BLaER1 treated with 17β-estradiol and CSF1 and Interleukin-3, amounts not matched to agents 10 nM and 100 nM (cell line): ENCODE data around the gene TMEM129.
A peak's percentile ranks its signal among the peaks of the same experiment; 100 is the strongest.

ENCODE experiments used
- H3K27ac ChIP-seq, 11 experiments: shearing (Covaris generic); formaldehyde crosslinking; 2 replicates each; pipeline ENCODE4 v1.8.1; 2022
- H3K27me3 ChIP-seq, 11 experiments: shearing (Covaris generic); formaldehyde crosslinking; 2 replicates each; pipeline ENCODE4 v1.8.1; 2022
- H3K36me3 ChIP-seq, 11 experiments: shearing (Covaris generic); formaldehyde crosslinking; 2 replicates each; pipeline ENCODE4 v1.8.1; 2022
- H3K4me1 ChIP-seq, 10 experiments: shearing (Covaris generic); formaldehyde crosslinking; 2 replicates each; pipeline ENCODE4 v1.8.1; 2022
- H3K4me2 ChIP-seq, 11 experiments: shearing (Covaris generic); formaldehyde crosslinking; 2 replicates each; pipeline ENCODE4 v1.8.1; 2022
- H3K4me3 ChIP-seq, 10 experiments: shearing (Covaris generic); formaldehyde crosslinking; 2 replicates each; pipeline ENCODE4 v1.8.1; 2022
- H3K9ac ChIP-seq, 11 experiments: shearing (Covaris generic); formaldehyde crosslinking; 2 replicates each; pipeline ENCODE4 v1.8.1; 2022
- H3K9me3 ChIP-seq, 11 experiments: shearing (Covaris generic); formaldehyde crosslinking; replicated peaks in 1 of 11; 2 replicates each; pipeline ENCODE4 v1.8.1; 2022
- H4K20me1 ChIP-seq, 11 experiments: shearing (Covaris generic); formaldehyde crosslinking; 2 replicates each; pipeline ENCODE4 v1.8.1; 2022
- Cebpa-rat ChIP-seq, 11 experiments: shearing (Covaris generic); IDR thresholded peaks; 2 replicates each; pipeline ENCODE4 v1.8.1; 2022

TMEM129 gene

GRCh38 chr4:1691737-1692373 is 29.3 kb downstream of the TMEM129 start:
- Histone ChIP-seq H3K4me3 (no peak overlapping the region), H3K9ac (no peak overlapping the region; a peak in 1 of 22 replicates), H3K4me1 (peaks cover 0 to 8% (median 0%) of the 10 kb centered on the region in 10 experiments; a peak in 3 of 20 replicates), H3K36me3 (peaks cover 68 to 86% (median 74%) of the 10 kb centered on the region in 11 experiments), H3K27me3 (no peaks in the 10 kb centered on the region), H3K4me2 (no peak overlapping the region), H4K20me1 (peaks cover 0 to 65% (median 47%) of the 10 kb centered on the region in 11 experiments; a peak in 19 of 22 replicates), H3K9me3 (no peaks in the 10 kb centered on the region), H3K27ac (no peak overlapping the region)
- TF ChIP-seq Cebpa-rat (IDR thresholded peaks at IDR 0.05) = no peak

GRCh38 chr4:1690698-1691097 is 30.4 kb downstream of the TMEM129 start:
- Histone ChIP-seq H3K27ac (no peak overlapping the region), H4K20me1 (peaks cover 0 to 60% (median 39%) of the 10 kb centered on the region in 11 experiments; a peak in 19 of 22 replicates), H3K9me3 (no peaks in the 10 kb centered on the region), H3K4me1 (peaks cover 0 to 3% (median 0%) of the 10 kb centered on the region in 10 experiments; a peak in 2 of 20 replicates), H3K27me3 (no peaks in the 10 kb centered on the region), H3K9ac (no peak overlapping the region), H3K36me3 (peaks cover 56 to 75% (median 63%) of the 10 kb centered on the region in 11 experiments), H3K4me3 (no peak overlapping the region), H3K4me2 (no peak overlapping the region)
- TF ChIP-seq Cebpa-rat (IDR thresholded peaks at IDR 0.05) = no peak

- H3K27me3 ChIP-seq = peaks cover 0 to 19% (median 15%) of the 10 kb centered on the region in 11 experiments; a peak in 13 of 22 replicates
- peak overlapping the region in 1 of 11 experiments; percentile 12; a peak in 1 of 22 replicates for H3K9ac ChIP-seq
- H4K20me1 ChIP-seq = peaks cover 0 to 25% (median 6%) of the 10 kb centered on the region in 11 experiments; a peak in 8 of 22 replicates
- peaks cover 16 to 33% (median 22%) of the 10 kb centered on the region in 11 experiments for H3K36me3 ChIP-seq
- no peak overlapping the region for H3K27ac ChIP-seq
- no peaks in the 10 kb centered on the region for H3K9me3 ChIP-seq
- no peak overlapping the region for H3K4me2 ChIP-seq
- H3K4me1 ChIP-seq = peaks cover 0 to 30% (median 20%) of the 10 kb centered on the region in 10 experiments; a peak in 18 of 20 replicates
- TF ChIP-seq Cebpa-rat (IDR thresholded peaks at IDR 0.05) = no peak
- no peak overlapping the region for H3K4me3 ChIP-seq
Observed at GRCh38 chr4:1686440-1687036, 34.6 kb downstream of the TMEM129 start.

- peaks cover 0 to 15% (median under 1%) of the 10 kb centered on the region in 11 experiments; a peak in 4 of 22 replicates for H4K20me1 ChIP-seq
- peaks cover 0 to 19% (median 15%) of the 10 kb centered on the region in 11 experiments; a peak in 13 of 22 replicates for H3K27me3 ChIP-seq
- H3K4me3 ChIP-seq = no peak overlapping the region
- no peak for TF ChIP-seq Cebpa-rat (IDR thresholded peaks at IDR 0.05)
- no peaks in the 10 kb centered on the region for H3K9me3 ChIP-seq
- H3K4me2 ChIP-seq = peak overlapping the region in 2 of 11 experiments; percentile 50 to 63; a peak in 4 of 22 replicates
- 0 out of 22 replicates have a peak overlapping the region, but pooled peaks of 1 of the 11 experiments have one; percentile 9 for H3K9ac ChIP-seq
- peaks cover 5 to 23% (median 11%) of the 10 kb centered on the region in 11 experiments for H3K36me3 ChIP-seq
- no peak overlapping the region for H3K27ac ChIP-seq
- H3K4me1 ChIP-seq = peaks cover 0 to 30% (median 20%) of the 10 kb centered on the region in 10 experiments; a peak in 18 of 20 replicates
Observed at GRCh38 chr4:1685235-1686150, 35.6 kb downstream of the TMEM129 start.

DNA sequence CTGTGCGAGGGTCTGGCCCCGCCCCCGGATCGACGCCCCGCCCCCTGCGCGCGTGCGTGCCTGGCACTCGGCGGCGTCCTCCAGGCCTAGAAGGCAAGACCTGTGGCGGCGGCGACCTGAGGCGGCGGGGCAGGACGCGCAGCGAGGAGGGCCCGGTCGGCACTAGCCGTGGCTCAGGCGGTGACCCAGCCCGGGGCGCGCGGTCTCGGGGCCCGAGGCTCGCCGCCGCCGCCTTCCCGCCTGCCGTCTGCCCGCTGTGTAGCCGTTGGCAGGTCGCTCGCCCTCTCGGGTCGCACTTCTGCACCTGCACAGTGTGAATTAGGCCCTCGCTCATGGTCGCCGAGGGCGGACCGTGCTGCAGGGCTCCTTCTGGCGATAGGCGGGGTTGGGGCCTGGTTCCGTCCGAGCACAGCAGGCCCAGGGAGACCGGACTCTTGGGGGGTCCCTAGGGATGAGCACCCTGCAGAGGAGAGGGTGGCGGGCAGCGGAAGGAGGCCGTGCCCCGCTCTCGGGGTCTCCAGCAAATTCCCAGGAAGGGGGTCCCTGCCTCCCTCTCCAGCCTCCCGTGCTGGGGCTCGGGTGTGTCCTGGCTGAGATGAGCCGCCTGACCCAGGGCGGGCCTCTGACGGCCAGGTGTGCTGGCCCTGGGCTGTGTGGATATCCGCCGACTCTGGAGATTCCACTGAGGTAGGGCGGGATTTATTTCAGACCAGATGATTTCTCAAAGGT is 36.5 kb downstream of the TMEM129 start:
- no peak for TF ChIP-seq Cebpa-rat (IDR thresholded peaks at IDR 0.05)
- H3K9ac ChIP-seq = peak overlapping the region in 9 of 11 experiments; percentile 24 to 83 (median 41); a peak in 10 of 22 replicates
- H3K9me3 ChIP-seq = no peaks in the 10 kb centered on the region
- H4K20me1 ChIP-seq = peaks cover 0 to 12% (median 0%) of the 10 kb centered on the region in 11 experiments; a peak in 3 of 22 replicates
- H3K27me3 ChIP-seq = peaks cover 0 to 19% (median 15%) of the 10 kb centered on the region in 11 experiments; a peak in 13 of 22 replicates
- H3K4me3 ChIP-seq = peak overlapping the region; percentile 36 to 73 (median 67); a peak in 17 of 20 replicates
- H3K4me1 ChIP-seq = peaks cover 0 to 30% (median 20%) of the 10 kb centered on the region in 10 experiments; a peak in 18 of 20 replicates
- peak overlapping the region in 7 of 11 experiments; percentile 18 to 77 (median 41); a peak in 9 of 22 replicates for H3K27ac ChIP-seq
- peaks cover 0 to 15% (median 3%) of the 10 kb centered on the region in 11 experiments; a peak in 9 of 22 replicates for H3K36me3 ChIP-seq
- peak overlapping the region; percentile 47 to 97 (median 68); a peak in 21 of 22 replicates for H3K4me2 ChIP-seq

- H3K4me3 ChIP-seq = peak within 1 kb of the TSS; percentile 62 to 73 (median 68)
- H3K4me2 ChIP-seq = peak within 1 kb of the TSS; percentile 87 to 99 (median 97)
- H3K27ac ChIP-seq = peak within 1 kb of the TSS; percentile 55 to 83 (median 74); a peak in 21 of 22 replicates
- H4K20me1 ChIP-seq = peaks cover 0 to 12% (median 0%) of the 10 kb centered on the region in 11 experiments; a peak in 3 of 22 replicates
- H3K27me3 ChIP-seq = peaks cover 0 to 19% (median 15%) of the 10 kb centered on the region in 11 experiments; a peak in 13 of 22 replicates
- peak within 1 kb of the TSS; percentile 68 to 85 (median 79) for H3K9ac ChIP-seq
- peaks cover 0 to 9% (median 0%) of the 10 kb centered on the region in 11 experiments; a peak in 1 of 22 replicates for H3K36me3 ChIP-seq
- no peak for TF ChIP-seq Cebpa-rat (IDR thresholded peaks at IDR 0.05)
- peaks cover 0 to 30% (median 20%) of the 10 kb centered on the region in 10 experiments; a peak in 18 of 20 replicates for H3K4me1 ChIP-seq
- no peaks in the 10 kb centered on the region for H3K9me3 ChIP-seq
Observed at GRCh38 chr4:1683736-1684505, 37.2 kb downstream of the TMEM129 start, which contains the start of gene FAM53A. Gene FAM53A (minus strand): TSS chr4:1684313. CDS start chr4:1668741, 15,572 bp downstream.

DNA sequence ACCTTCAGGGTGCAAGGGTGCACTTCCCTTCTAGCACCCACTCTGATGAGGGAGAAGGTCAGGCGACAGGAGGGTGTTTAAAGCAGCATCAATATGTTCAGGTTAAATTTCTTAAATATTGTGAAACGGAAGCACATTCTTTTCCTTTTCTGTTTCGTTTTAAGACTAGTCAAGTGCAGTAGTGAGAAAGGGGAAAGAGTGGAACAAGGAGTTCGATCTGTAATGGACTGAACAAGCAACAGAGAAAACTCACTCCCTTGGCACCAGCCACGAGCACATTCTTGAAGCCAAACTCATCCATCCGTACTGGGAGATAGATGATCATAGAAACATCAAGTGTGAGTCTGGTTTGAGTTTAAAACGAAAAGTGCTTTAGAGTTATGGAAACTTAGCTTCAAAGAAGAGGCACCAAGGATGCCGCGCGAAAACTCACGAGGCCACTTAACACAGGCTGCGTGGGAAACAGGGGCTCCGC is 37.8 kb downstream of the TMEM129 start:
- Histone ChIP-seq H3K27me3 (peaks cover 0 to 19% (median 15%) of the 10 kb centered on the region in 11 experiments; a peak in 13 of 22 replicates), H3K9ac (peak overlapping the region; percentile 68 to 85 (median 79)), H3K27ac (peak overlapping the region in 10 of 11 experiments; percentile 63 to 83 (median 76); a peak in 18 of 22 replicates), H3K9me3 (no peaks in the 10 kb centered on the region), H3K4me3 (peak overlapping the region; percentile 62 to 73 (median 68)), H3K36me3 (0 out of 22 replicates have a peak, but pooled peaks cover 0 to 3% (median 0%) of the 10 kb centered on the region in 11 experiments), H3K4me1 (peaks cover 0 to 30% (median 20%) of the 10 kb centered on the region in 10 experiments; a peak in 18 of 20 replicates), H4K20me1 (peaks cover 0 to 12% (median 0%) of the 10 kb centered on the region in 11 experiments; a peak in 3 of 22 replicates), H3K4me2 (peak overlapping the region; percentile 87 to 99 (median 97))
- TF ChIP-seq Cebpa-rat (IDR thresholded peaks at IDR 0.05) = no peak
